NCI-H2107 (cell line): ENCODE data around the gene IFT25.

Source experiments
- DNase-seq: peaks from one replicate; lab custom pipeline; 2025; lab: John Stamatoyannopoulos, UW

The IFT25 gene

DNA sequence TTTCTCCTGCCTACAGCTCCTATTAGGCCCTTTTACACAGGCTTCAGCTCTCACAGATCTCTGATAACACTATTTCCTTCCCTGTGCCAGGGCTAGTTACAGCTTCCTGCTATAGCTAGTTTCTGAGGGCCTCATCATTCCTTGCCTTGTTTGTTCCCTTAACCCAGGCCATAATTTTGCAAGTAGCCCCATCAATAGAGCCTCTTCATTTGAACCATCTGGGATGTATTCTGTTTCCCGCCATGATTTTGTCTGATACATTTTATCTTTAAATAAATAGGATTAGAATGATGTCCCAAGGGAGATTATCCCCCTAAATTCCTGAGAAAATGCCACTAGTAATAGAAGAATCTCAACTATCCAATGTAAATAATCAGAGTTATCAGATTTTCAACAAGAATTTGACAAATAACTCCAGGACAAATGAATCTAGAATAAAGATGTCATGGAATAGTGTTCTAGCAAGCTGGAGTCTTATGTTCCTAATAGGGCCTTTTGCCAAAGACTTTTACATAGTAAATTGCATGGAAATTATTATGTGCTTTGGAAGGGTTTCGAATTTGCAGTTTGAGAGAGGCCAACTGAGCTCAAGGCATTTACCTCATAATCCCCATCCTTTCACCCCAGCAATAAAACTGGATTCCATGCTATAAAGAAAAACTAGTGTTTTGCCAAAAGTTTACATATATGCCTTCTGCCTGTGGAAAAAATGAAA is 16.1 kb downstream of the IFT25 start:
- DNase-seq, result no peak

DNA sequence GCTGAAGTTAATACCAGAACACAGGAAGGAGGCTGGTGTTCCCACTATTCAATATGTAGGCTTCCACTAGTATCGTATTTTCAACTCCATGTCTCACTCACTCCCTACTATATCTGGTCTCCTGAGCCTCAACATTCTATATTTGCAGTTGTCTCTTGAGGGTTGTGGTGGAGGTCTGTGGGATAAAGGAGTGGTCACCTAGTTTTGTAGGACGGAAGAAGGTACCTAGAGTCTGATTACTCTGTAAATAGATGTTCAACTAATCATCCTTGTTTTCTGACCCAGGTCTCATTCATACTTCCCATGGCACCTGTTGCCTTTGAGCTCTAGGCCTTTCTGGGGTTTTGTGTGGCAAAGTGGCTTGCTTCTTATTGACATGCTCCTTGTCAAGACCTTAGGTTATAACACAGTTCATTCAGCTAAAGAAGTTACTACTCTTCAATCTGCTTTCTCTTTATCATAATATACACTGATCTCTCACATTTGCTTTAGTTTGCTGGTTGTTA is 18.1 kb downstream of the IFT25 start:
- no peak for DNase-seq

DNA sequence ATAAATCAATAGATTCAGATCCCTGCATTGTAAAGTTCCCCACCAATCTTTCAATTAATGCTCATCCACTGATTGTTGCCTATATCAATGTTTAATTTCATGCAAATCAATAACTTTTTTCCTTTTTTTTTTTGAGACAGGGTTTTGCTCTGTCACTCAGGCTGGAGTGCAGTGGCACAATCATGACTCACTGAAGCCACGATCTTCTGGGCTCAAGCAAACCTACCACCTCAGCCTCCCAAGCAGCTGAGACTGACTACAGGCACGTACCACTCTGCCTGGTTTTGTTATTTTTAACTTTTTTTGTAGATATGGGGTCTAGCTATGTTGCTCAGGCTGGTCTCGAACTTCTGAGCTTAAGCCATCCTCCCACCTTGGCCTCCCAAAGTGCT is 25.8 kb downstream of the IFT25 start:
- DNase-seq, result no peak

DNA sequence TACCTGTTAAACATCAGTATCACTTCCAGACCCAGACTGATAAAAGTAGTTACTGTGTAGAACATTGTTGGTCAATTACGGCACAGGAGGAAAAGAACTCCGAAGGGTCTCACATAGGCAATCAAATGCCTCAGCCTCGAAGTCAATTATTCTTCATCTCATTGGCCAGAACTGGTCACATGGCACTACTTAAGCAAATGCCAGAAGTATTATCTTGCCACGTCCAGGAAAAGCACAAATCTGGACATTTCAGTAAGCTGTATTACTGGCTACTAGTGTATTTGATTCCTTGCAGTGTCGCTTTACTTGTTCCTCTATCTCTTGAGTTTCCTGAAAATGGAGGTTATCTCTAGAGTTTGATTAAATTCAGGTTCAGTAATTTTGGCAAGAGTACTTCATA is 27.2 kb downstream of the IFT25 start:
- no peak for DNase-seq

DNA sequence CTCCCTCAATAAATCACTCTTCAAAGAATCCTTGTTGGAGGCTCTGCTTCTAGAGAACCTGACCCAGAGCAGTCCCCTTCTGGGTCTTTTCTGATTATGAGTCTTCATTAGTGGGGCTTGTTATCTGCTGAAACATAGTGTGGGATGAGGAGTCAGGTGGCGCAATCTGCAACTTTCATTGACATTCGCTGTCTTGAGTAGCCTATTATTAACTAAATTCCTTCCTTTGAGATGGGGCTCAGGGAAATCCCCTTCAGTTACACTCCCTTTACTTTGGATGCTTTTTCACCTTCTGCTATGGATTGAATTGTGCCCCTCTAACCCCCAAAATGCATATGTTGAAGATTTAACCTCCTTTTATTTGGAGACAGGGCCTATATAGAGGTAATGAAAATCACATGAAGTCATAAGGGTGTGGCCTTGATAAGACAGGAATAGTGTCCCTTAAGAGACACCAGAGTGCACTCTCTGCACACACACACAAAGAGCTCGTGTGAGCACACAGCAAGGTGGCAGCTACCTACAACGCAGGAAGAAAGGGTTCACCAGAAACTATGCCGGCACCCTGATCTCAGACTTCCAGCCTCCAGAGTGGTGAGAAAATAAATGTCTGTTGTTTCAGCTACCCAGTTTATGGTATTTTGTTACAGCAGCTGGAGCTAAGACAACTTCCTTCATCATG is 32.0 kb downstream of the IFT25 start:
- DNase-seq, result no peak

DNA sequence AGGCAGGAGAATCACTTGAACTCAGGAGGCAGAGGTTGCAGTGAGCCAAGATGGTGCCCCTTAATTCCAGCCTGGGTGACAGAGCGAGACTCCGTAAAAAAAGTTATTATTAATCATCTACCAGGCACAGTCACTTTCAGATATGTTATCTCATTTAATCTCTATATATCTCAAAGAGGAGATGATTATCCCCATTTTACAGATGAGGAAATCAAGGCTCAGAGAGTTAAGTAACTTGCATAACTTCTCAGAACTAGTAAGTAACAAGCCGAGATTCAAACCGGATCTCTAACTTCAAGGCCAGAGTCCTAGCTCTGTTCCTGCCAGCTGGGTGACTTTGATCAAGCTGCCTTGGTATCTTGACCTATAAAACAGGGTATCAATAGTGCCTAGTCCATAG is 34.1 kb downstream of the IFT25 start:
- DNase-seq, result no peak

DNA sequence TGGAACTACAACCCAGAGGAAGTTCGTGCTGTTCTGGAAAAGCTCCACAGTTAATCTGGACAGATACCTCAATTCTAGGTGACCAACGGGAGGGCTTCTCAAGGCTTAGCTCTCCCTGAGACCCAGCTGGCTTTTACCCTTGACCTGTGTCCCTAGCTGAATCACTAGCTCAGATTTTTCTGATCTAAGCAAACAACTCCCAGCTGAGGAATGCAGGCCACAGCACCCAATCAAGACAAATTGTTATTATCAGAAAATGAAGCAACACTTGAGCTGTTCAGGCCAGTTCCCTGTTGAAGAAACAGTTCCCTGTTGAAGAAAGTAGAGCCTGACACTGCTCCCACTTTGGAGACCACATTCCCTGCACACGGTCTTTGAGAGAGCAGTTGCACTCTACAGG is 35.6 kb downstream of the IFT25 start:
- DNase-seq, result no peak

DNA sequence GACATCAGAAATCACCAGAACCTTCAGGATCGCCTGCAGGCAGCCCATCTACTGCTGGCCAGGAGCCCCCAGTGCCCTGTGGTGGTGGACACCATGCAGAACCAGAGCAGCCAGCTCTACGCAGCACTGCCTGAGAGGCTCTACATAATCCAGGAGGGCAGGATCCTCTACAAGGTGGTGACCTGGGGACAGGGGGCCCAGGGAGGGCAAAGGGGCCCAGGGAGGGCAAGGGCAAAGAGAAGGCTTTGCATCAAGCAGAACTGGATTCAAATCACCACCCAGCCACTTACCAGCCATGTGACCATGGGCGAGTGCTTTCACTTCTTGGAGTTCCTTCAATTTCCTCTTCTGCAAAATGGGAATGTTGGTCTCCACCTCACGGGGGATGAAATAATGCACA is 39.4 kb downstream of the IFT25 start:
- no peak for DNase-seq

DNA sequence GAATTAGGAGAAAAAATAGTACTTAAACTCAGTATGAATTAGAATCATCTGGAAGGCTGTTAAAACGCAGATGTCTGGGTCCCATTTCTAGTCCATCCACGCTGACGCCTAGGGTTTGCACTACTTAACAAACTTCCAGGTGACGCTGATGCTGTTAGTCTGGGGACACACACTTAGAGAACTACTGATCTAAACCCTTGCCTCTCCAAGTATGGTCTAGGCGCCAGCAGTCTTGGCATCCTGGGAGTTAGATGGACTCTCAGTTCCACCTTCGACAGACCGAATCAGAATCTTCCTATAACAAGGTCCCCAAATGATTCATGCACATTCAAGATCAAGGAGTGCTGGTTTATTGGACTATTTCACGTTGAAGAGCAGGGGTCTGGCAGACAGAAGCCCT is 40.0 kb downstream of the IFT25 start:
- no peak for DNase-seq

DNA sequence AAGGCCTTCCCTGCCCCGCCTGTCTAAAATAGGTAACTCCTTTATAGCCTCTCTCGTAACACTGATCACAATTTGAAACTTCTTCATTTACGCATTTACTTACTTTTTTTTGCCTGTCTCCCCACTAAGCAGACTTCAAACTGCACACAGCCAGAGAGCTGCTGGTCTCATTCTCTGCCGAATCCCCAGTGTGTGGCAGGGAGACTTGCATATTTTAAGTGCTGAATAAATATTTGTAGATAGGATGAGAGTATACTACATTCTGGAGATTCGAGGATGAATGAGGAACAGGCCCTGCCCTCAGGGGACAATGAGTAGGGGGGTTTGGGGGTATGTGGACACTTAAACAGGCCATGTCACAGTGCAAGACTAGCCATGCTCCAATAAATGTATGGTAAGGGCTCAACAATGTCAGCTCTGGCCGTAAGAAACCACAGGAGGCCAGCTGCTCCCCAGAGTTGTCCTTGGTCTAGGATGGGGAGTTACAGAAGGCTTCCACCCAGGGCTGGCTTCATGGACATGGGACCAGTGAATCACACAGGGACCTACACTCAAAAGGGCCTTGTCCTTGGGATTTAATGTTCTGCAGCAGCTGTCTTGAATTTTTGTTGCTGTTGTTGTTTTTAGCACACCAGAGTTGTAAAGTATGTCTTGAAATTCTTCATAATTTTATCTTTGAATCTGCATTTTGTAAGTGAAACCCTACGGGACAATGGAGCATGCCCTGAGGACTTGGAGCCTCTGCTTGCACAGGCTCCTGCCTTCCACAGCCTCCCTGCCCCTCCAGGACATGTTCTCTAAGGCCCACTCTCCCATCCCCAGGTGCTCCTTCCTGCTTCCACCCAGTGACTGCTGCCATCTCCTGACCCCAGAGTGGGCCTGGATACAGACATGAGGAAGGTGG is 43.0 kb downstream of the IFT25 start:
- DNase-seq, result no peak

DNA sequence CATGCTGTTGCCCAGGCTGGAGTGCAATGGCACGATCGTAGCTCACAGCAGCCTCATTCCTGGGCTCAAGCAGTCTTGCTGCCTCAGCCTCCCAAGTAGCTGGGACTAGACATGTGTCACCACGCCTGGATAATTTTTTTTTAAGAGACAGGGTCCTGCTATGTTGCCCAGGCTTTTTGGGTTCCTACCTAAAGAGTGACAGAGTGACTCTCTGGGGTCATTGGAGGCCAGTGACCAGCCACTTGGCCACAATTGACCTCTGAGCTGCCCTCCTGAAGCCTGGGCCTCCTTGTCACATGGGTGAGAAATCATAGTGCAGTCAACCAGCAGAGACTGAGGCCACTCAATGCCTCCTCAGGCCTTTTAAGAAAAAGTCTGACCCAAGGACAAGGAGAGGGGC is 45.8 kb downstream of the IFT25 start:
- no peak for DNase-seq

DNA sequence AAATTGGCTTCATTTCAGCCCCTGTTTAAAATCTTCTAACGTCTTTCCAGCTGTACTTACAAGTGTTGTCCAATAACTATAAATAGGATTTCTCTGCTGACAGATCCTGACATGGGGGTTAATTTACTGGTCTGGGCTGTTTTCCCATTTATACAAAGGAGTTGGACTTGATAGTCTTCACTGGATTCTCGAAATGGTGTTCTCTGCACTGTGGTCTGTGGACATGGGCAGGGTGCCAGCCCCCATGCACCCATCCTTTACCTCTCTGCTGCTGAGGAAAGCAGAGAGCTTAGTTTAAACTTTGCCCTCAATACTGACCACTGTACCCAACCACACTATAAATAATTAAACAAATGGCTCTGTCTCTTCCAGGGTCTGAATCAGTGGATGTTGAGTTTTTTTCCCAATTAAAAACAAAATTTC is 46.3 kb downstream of the IFT25 start:
- no peak for DNase-seq

DNA sequence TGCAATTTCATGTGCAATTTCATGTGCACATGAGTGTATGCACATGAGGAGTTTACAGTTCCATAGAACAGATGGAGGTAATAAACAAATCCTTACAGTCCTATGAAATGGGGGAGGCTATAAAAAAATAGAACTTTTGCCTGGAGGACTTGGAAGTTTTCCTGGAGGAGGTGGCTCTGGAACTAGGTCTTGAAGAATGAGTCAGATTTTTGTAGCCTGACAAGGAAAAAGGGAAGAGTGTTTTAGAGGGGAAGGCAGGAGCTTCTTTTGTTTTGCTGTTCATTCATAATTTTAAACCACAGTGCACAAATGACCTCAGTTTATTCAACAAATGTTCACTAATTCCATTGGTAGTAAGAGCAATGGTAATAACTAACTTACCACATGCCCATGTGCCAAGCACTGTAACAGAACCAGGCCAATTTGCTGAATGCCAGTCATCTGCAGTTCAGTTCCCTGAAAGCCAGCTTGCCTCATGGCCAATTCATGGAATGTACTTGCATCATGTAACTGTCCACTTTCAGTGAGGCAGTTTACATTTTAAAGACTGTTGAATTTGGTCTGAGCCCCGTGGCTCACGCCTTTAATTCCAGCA is 48.8 kb downstream of the IFT25 start:
- no peak for DNase-seq

DNA sequence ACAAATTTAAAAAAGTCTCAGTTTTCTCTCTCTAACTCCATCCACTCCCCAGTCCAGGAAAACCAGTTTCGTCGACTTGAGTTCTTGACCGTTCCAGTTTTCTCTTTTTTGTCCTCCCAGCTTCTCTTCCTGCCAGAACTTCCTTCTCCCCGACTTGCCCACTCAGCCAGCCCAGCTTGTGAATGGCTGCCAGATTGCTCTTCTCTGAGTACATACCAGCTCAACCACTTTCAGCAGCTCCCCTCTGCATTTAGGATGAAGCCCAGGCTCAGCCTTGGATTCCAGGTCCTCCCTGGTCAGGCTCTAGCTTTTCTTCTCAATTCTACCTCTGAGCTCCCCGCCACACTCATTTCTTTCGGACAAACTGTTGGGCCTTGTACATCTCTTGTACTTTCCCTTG is 50.1 kb downstream of the IFT25 start:
- no peak for DNase-seq

DNA sequence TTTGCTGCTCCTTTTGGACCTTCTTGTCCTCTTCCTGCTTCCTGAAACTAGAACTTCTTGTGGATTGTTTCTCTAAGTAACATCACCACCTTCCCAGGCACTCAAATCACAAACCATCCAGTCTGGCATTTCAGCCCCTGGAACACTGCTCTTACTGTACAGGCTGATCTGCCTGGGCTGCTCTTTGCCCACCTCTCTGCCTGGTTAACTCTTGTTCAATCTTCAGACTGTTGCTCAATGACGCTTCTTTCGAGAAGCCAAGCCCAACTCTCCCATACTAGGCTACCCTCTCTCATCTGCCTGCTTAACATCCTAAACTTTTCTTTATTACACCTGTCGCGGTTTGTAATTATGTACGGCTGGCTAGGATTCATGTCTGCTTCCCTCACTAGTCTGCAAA is 50.9 kb downstream of the IFT25 start:
- no peak for DNase-seq

DNA sequence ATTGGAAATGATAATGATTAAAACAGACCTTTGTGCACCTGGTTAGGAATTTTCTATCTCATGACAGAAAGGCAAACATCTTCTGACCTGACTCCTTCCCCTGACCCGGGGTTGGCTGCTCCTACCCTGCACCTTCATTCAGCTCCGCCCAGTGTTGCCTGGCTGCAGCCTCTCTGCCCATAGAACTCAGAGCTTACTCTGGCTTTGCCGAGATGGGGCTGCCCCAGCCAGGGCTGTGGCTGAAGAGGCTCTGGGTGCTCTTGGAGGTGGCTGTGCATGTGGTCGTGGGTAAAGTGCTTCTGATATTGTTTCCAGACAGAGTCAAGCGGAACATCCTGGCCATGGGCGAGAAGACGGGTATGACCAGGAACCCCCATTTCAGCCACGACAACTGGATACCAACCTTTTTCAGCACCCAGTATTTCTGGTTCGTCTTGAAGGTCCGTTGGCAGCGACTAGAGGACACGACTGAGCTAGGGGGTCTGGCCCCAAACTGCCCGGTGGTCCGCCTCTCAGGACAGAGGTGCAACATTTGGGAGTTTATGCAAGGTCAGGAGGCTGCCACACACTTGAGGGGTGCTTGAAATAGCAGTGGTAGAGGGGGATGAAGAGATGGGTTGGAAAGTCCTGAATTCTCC is 51.4 kb downstream of the IFT25 start, which contains the start of gene DIO1:
DIO1 (plus strand) TSS at position 189 of the 638 bp plus-strand sequence; CDS start at position 213, 24 bp downstream.
- no peak for DNase-seq

DNA sequence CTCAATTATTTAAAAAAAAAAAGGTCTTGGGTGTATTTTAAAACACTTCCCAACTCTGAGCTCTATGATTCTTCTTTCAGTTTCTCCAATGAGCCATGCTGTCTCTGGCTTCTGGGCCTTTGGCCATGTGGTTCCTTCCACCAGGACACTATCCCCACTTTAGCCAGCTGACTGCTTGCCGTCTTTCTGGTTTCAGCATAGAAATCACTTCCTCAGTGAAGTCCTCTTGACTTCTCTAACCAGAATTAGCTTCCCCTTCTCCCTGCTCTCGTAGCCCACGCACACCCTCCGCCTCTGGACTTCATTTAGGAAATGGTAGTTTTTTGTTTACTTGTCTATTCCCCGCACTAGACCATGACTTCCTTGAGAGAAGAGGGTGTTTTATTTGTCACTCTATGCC is 52.6 kb downstream of the IFT25 start:
- DNase-seq, result no peak

DNA sequence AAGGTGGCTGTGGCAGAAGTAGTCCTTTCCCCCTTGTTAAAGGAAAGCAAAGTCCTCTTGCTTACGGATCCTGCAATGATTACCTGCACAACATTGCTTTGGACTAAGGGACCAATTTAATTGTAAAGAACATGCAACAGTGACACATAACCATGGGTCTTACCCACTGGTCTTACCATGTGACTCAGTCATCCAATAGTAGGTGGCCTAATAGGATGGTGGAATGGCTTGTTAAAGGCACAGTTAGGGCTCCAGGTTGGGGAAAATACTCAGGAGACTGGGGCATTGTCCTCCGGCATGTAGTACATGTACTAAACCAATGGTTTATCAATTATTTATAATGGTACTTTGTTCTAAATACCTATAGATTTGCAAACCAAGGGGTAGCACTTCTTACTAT is 53.8 kb downstream of the IFT25 start:
- no peak for DNase-seq

DNA sequence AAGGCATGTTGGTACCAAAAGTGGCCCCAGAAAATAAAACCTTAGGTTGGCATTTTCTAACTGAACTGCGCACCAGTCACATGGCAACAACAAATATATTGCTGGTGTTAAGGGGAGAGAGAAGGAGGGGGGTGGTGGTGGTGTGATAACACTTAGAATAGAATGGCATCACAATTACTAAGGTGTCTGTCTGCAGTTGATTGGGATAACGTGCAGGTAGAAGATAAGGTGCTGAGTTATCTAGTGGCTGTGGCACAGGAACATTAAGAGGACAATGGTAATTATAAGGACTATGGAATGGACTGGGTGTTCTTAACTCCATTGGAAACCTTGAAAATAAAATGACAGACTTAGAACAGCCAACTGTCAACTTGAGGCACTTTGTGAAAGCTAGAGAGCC is 54.5 kb downstream of the IFT25 start:
- DNase-seq, result no peak

DNA sequence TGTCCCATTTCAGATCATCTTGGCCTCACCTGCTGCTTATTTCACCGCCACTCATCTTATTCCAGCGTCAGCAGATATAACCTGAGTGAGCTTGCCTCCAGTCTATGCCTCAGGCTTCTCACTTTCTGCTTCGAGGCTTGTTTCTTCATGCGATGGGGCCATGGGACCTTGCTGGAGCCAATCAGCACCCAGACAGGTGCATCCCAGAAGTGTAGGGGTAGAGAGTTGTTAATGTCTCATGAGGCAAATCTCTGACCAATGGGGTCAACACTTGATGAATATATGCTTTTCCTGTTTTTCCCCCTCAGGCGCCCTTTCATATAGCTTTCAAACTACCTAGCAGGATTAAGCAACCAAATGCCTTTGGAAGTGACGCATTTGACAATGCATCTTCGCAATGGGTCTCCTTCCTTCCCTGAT is 55.0 kb downstream of the IFT25 start:
- no peak for DNase-seq
